MM.1S (cell line): ENCODE results near the gene MARCHF10.

Experiments used
- CTCF ChIP-seq: fragments of 300-600 bp; sonication (generic); IDR thresholded peaks from 2 replicates; pipeline ENCODE4 v1.5.1; 2016; ENCODE audit warnings: antibody characterized with exemption, low read length, mixed read lengths
- EZH2 ChIP-seq: fragments of 300-600 bp; sonication (generic); optimal IDR thresholded peaks from 2 replicates; pipeline ENCODE3; 2017; ENCODE audit warnings: low read depth, mild to moderate bottlenecking, antibody characterized with exemption, low read length, mixed read lengths

- TF ChIP-seq EZH2 (no peak), CTCF (no peak)
These were observed 27.2 kb downstream of the MARCHF10 start for GRCh38 chr17:62780951-62781350.
